Gastrocnemius medialis (tissue), 4 donors: Measurements from ENCODE around the gene ASB18.

Source experiments
- POLR2A ChIP-seq, 2 donors: fragments of 450-650 bp; IDR thresholded peaks; one replicate each; pipeline ENCODE4 v1.6.1; 2017; ENCODE audit warnings: antibody characterized with exemption in 2 of 2, mild to moderate bottlenecking in 2 of 2, moderate library complexity in 2 of 2
- TF ChIP-seq, protein P1 (sequence below), 5 experiments: fragments of 450-650 bp in 3 of 5; fragments of 200-600 bp in 2 of 5; sonication (generic) in 2 of 5; IDR thresholded peaks in 4 of 5; conservative IDR thresholded peaks in 1 of 5; 1 replicate in 4 of 5; 2 replicates in 1 of 5; pipeline ENCODE4 v1.5.1; 2016 to 2019; ENCODE audit warnings: antibody characterized with exemption in 5 of 5, mild to moderate bottlenecking in 3 of 5, moderate library complexity in 3 of 5

DNA sequence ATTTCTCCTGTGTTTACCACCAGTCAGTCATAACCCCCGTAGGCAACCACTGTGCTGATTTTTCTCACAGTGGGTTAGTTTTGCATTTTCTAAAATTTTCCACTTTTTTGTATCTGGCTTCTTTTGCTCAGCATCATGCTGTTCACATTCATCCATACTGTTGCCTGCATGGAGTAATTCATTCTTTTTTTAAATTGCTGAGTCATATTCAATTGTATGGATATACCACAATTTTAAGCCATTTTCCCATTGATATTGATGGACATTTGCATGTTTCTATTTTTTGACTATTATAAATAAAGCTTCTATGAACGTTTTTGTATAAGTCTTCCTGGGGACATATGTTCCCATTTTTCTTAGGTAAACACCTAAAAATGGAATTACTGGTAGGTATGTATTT lies 40.5 kb downstream of the ASB18 start:
- TF ChIP-seq, protein P1, sequence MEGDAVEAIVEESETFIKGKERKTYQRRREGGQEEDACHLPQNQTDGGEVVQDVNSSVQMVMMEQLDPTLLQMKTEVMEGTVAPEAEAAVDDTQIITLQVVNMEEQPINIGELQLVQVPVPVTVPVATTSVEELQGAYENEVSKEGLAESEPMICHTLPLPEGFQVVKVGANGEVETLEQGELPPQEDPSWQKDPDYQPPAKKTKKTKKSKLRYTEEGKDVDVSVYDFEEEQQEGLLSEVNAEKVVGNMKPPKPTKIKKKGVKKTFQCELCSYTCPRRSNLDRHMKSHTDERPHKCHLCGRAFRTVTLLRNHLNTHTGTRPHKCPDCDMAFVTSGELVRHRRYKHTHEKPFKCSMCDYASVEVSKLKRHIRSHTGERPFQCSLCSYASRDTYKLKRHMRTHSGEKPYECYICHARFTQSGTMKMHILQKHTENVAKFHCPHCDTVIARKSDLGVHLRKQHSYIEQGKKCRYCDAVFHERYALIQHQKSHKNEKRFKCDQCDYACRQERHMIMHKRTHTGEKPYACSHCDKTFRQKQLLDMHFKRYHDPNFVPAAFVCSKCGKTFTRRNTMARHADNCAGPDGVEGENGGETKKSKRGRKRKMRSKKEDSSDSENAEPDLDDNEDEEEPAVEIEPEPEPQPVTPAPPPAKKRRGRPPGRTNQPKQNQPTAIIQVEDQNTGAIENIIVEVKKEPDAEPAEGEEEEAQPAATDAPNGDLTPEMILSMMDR (IDR thresholded peaks at IDR 0.05 in 4 of 5, conservative IDR thresholded peaks at IDR 0.05 in 1 of 5): no peak
- no peak for TF ChIP-seq POLR2A (IDR thresholded peaks at IDR 0.05)
